HG03521 (cell line): ENCODE data around the gene PRKD3.
"Not testable (repeated sequence)": the region's sequence is repeated elsewhere in the genome, so short reads cannot be mapped to it uniquely, and the experiment has no call there.

Experiments used
- ATAC-seq: cut with Tn5 transposase; IDR thresholded peaks from one replicate; pipeline ENCODE4 v1.9.1; 2021; ENCODE audit warnings: mild to moderate bottlenecking, moderate library complexity; ENCODE audit not compliant: unreplicated experiment

PRKD3 gene

GRCh38 chr2:37317746-37318145, 6.9 kb downstream of the PRKD3 start:
- no peak for ATAC-seq

GRCh38 chr2:37316181-37316580, 8.5 kb downstream of the PRKD3 start:
- no peak for ATAC-seq

- no peak for ATAC-seq
These were observed 9.3 kb downstream of the PRKD3 start for GRCh38 chr2:37315364-37315763.

- no peak for ATAC-seq
These were observed 17.1 kb downstream of the PRKD3 start for GRCh38 chr2:37307500-37307899.

GRCh38 chr2:37306024-37306423, 18.6 kb downstream of the PRKD3 start:
- no peak for ATAC-seq

GRCh38 chr2:37302701-37303252, 21.9 kb downstream of the PRKD3 start:
- no peak for ATAC-seq

GRCh38 chr2:37301408-37301807, 23.2 kb downstream of the PRKD3 start:
- ATAC-seq, result no peak

- no peak for ATAC-seq
These were observed 24.1 kb downstream of the PRKD3 start for GRCh38 chr2:37300578-37300977.

GRCh38 chr2:37300146-37300545, 24.5 kb downstream of the PRKD3 start:
- no peak for ATAC-seq

- ATAC-seq, result no peak
These were observed 27.0 kb downstream of the PRKD3 start for GRCh38 chr2:37297632-37298031.

GRCh38 chr2:37295469-37296073, 29.1 kb downstream of the PRKD3 start:
- no peak for ATAC-seq

- not testable (repeated sequence) for ATAC-seq
These were observed 29.8 kb downstream of the PRKD3 start for GRCh38 chr2:37294858-37295257.

GRCh38 chr2:37291680-37292079, 33.0 kb downstream of the PRKD3 start:
- no peak for ATAC-seq

- no peak for ATAC-seq
These were observed 36.7 kb downstream of the PRKD3 start for GRCh38 chr2:37287966-37288365.

GRCh38 chr2:37284381-37284780, 40.3 kb downstream of the PRKD3 start:
- ATAC-seq, result no peak

GRCh38 chr2:37283207-37283606, 41.4 kb downstream of the PRKD3 start:
- ATAC-seq, result no peak

- ATAC-seq, result no peak
These were observed 41.9 kb downstream of the PRKD3 start for GRCh38 chr2:37282746-37283145.

- no peak for ATAC-seq
These were observed 42.7 kb downstream of the PRKD3 start for GRCh38 chr2:37281916-37282315.

GRCh38 chr2:37276291-37276690, 48.3 kb downstream of the PRKD3 start:
- ATAC-seq, result no peak
